H1 (cell line): Measurements from ENCODE around the gene PNPLA3. TPM values are rescaled to one million over a fixed set of nuclear protein-coding genes. Genes with fewer than 3 reads are reported as not detected.

Experiments used
- CTCF ChIA-PET: fragments of 300-600 bp; sonication (Branson Sonifier 250); formaldehyde crosslinking; loops from one replicate; lab custom pipeline; 2021; ENCODE audit not compliant: partially characterized antibody; lab: Charles Lee
- POLR2A ChIA-PET: fragments of 300-600 bp; sonication (Branson Sonifier 250); formaldehyde crosslinking; loops from one replicate; lab custom pipeline; 2021; ENCODE audit warnings: inconsistent platforms; ENCODE audit not compliant: partially characterized antibody; lab: Charles Lee
- DNase-seq, 2 experiments: peaks; one replicate each; pipeline versions ENCODE4 v3.0.0 to v3.0.0-alpha.2; 2010 to 2022; ENCODE audit warnings: low spot score in 2 of 2, low read depth in 1 of 2, mixed read lengths in 1 of 2
- FAIRE-seq: peaks from 2 replicates; lab custom pipeline; 2011; peaks lifted over from hg19 to GRCh38; lab: Jason Lieb, UNC
- H2AFZ ChIP-seq: 2 replicates; pipeline ENCODE4 v1.8.1; 2012; ENCODE audit warnings: low read length, inconsistent platforms
- H2AK5ac ChIP-seq: 2 replicates; pipeline ENCODE4 v1.6.1; 2013; ENCODE audit warnings: low read depth, low read length
- H2BK120ac ChIP-seq: replicated peaks from 2 replicates; pipeline ENCODE3; 2013; ENCODE audit warnings: low read depth, low read length, inconsistent platforms
- H2BK12ac ChIP-seq: 2 replicates; pipeline ENCODE4 v1.6.1; 2013; ENCODE audit warnings: low read depth, low read length
- H2BK15ac ChIP-seq: 2 replicates; pipeline ENCODE4 v1.6.1; 2013; ENCODE audit warnings: low read length
- H2BK20ac ChIP-seq: 2 replicates; pipeline ENCODE4 v1.6.1; 2013; ENCODE audit warnings: low read length
- H2BK5ac ChIP-seq: 2 replicates; pipeline ENCODE4 v1.6.1; 2013; ENCODE audit warnings: low read depth, low read length
- H3K14ac ChIP-seq: 2 replicates; pipeline ENCODE4 v1.6.1; 2013; ENCODE audit warnings: inconsistent platforms; ENCODE audit not compliant: insufficient read length
- H3K18ac ChIP-seq: 2 replicates; pipeline ENCODE4 v1.6.1; 2013; ENCODE audit warnings: low read length; ENCODE audit errors: extremely low read depth
- H3K23ac ChIP-seq: 2 replicates; pipeline ENCODE4 v1.6.1; 2013; ENCODE audit warnings: inconsistent platforms; ENCODE audit not compliant: insufficient read length
- H3K23me2 ChIP-seq: 2 replicates; pipeline ENCODE4 v1.6.1; 2013; ENCODE audit warnings: low read depth, low read length
- H3K27ac ChIP-seq: 2 replicates; pipeline ENCODE4 v1.6.1; 2011; ENCODE audit warnings: low read depth, low read length, inconsistent platforms
- H3K27me3 ChIP-seq, 4 experiments: replicated peaks in 1 of 4; 1 replicate in 1 of 4; 2 replicates in 3 of 4; pipeline versions ENCODE4 v1.6.1 to v1.8.1; 2011 to 2013; ENCODE audit warnings: low read length in 3 of 4, mild to moderate bottlenecking in 3 of 4, inconsistent platforms in 2 of 4, mixed read lengths in 2 of 4, moderate library complexity in 1 of 4; ENCODE audit not compliant: control insufficient read depth in 3 of 4, insufficient read depth in 3 of 4; ENCODE audit errors: extremely low read depth in 1 of 4
- H3K36me3 ChIP-seq, 4 experiments: 2 replicates each; pipeline versions ENCODE4 v1.6.1 to v1.8.1; 2011 to 2013; ENCODE audit warnings: mild to moderate bottlenecking in 4 of 4, low read length in 3 of 4, moderate library complexity in 2 of 4, control low read depth in 1 of 4, inconsistent platforms in 1 of 4; ENCODE audit not compliant: insufficient read depth in 4 of 4, control insufficient read depth in 2 of 4
- H3K4ac ChIP-seq: replicated peaks from 2 replicates; pipeline ENCODE3; 2013; ENCODE audit warnings: low read length, low read depth, mixed read lengths, inconsistent platforms; ENCODE audit not compliant: insufficient read length
- H3K4me1 ChIP-seq, 4 experiments: replicated peaks in 1 of 4; 1 replicate in 1 of 4; 2 replicates in 3 of 4; pipeline versions ENCODE4 v1.6.1 to v1.8.1; 2011 to 2013; ENCODE audit warnings: low read length in 3 of 4, inconsistent platforms in 2 of 4, mixed read lengths in 1 of 4; ENCODE audit not compliant: insufficient read depth in 4 of 4, control insufficient read depth in 3 of 4
- H3K4me2 ChIP-seq, 2 experiments: 2 replicates each; pipeline versions ENCODE4 v1.6.1 to v1.8.1; 2011 to 2013; ENCODE audit warnings: low read depth in 2 of 2, low read length in 2 of 2, control low read depth in 1 of 2, inconsistent platforms in 1 of 2, mild to moderate bottlenecking in 1 of 2; ENCODE audit not compliant: insufficient read depth in 1 of 2
- H3K4me3 ChIP-seq, 4 experiments: fragments of 200-600, 300-600 bp in 1 of 4; sonication (generic), shearing (Covaris generic), sonication (Bioruptor Twin) in 1 of 4; 2 replicates each; pipeline versions ENCODE4 v1.5.1 to v1.8.1; 2011 to 2016; ENCODE audit warnings: low read length in 4 of 4, low read depth in 3 of 4, control low read depth in 2 of 4, inconsistent platforms in 2 of 4, mild to moderate bottlenecking in 2 of 4, mixed read lengths in 1 of 4, moderate library complexity in 1 of 4; ENCODE audit not compliant: insufficient read depth in 2 of 4; ENCODE audit errors: extremely low read depth in 1 of 4
- H3K56ac ChIP-seq: replicated peaks from 2 replicates; pipeline ENCODE3; 2013; ENCODE audit warnings: low read depth, mild to moderate bottlenecking, mixed read lengths, low read length, inconsistent platforms; ENCODE audit not compliant: insufficient read length
- H3K79me1 ChIP-seq: 2 replicates; pipeline ENCODE4 v1.6.1; 2013; ENCODE audit warnings: low read depth, low read length, control low read depth
- H3K79me2 ChIP-seq, 2 experiments: 2 replicates each; pipeline versions ENCODE4 v1.6.1 to v1.8.1; 2012 to 2013; ENCODE audit warnings: low read length in 2 of 2, mild to moderate bottlenecking in 2 of 2, inconsistent platforms in 1 of 2; ENCODE audit not compliant: insufficient read depth in 2 of 2, control insufficient read depth in 1 of 2
- H3K9ac ChIP-seq, 4 experiments: replicated peaks in 1 of 4; 1 replicate in 1 of 4; 2 replicates in 3 of 4; pipeline versions ENCODE4 v1.6.1 to v1.8.1; 2011 to 2013; ENCODE audit warnings: low read depth in 3 of 4, low read length in 3 of 4, control low read depth in 2 of 4, mild to moderate bottlenecking in 2 of 4, moderate library complexity in 2 of 4, inconsistent platforms in 1 of 4; ENCODE audit errors: extremely low read depth in 1 of 4
- H3K9me3 ChIP-seq, 2 experiments: 2 replicates each; pipeline versions ENCODE4 v1.6.1 to v1.8.1; 2012 to 2013; ENCODE audit warnings: mild to moderate bottlenecking in 2 of 2, moderate library complexity in 2 of 2, control low read depth in 1 of 2, inconsistent platforms in 1 of 2, low read depth in 1 of 2, low read length in 1 of 2, mixed read lengths in 1 of 2; ENCODE audit not compliant: insufficient read depth in 2 of 2
- H4K20me1 ChIP-seq, 2 experiments: replicated peaks in 1 of 2; 2 replicates each; pipeline versions ENCODE3 to v1.8.1; 2011 to 2013; ENCODE audit warnings: inconsistent platforms in 2 of 2, low read length in 2 of 2, mild to moderate bottlenecking in 1 of 2; ENCODE audit not compliant: insufficient read depth in 2 of 2, control insufficient read depth in 1 of 2
- H4K5ac ChIP-seq: 2 replicates; pipeline ENCODE4 v1.6.1; 2013; ENCODE audit warnings: low read length, low read depth, mixed read lengths, inconsistent platforms; ENCODE audit not compliant: insufficient read length
- H4K8ac ChIP-seq: 2 replicates; pipeline ENCODE4 v1.8.0; 2013; ENCODE audit warnings: mild to moderate bottlenecking, moderate library complexity, low read length, inconsistent platforms; ENCODE audit not compliant: insufficient read depth; ENCODE audit errors: extremely low read depth
- H4K91ac ChIP-seq: replicated peaks from 2 replicates; pipeline ENCODE3; 2013; ENCODE audit warnings: low read length, mixed read lengths, inconsistent platforms; ENCODE audit not compliant: insufficient read length
- CBX5 ChIP-seq: fragments of 300-800, 300-1000 bp; sonication (generic); IDR thresholded peaks from 2 replicates; pipeline ENCODE4 v1.7.1; 2016; ENCODE audit warnings: antibody characterized with exemption, low read length, low read depth
- CHD1 ChIP-seq: IDR thresholded peaks from 2 replicates; pipeline ENCODE4 v1.6.1; 2012; ENCODE audit warnings: low read depth, low read length, improper control_type of control experiment
- CREB1 ChIP-seq: IDR thresholded peaks from 2 replicates; pipeline ENCODE4 v1.6.1; 2012; ENCODE audit warnings: inconsistent platforms
- CTCF ChIP-seq, 3 experiments: IDR thresholded peaks; 1 replicate in 2 of 3; 2 replicates in 1 of 3; pipeline versions ENCODE4 v1.5.1 to v1.6.1; 2011; ENCODE audit warnings: low read length in 3 of 3, mild to moderate bottlenecking in 3 of 3, inconsistent platforms in 2 of 3, low read depth in 1 of 3, moderate library complexity in 1 of 3; ENCODE audit not compliant: insufficient read depth in 1 of 3; ENCODE audit errors: control extremely low read depth in 1 of 3
- FOSL1 ChIP-seq: IDR thresholded peaks from 2 replicates; pipeline ENCODE4 v1.6.1; 2011; ENCODE audit warnings: mild to moderate bottlenecking, low read depth, low read length, moderate library complexity; ENCODE audit not compliant: insufficient read depth
- POLR2AphosphoS5 ChIP-seq: IDR thresholded peaks from 2 replicates; pipeline ENCODE4 v1.6.1; 2011; ENCODE audit warnings: low read depth, low read length
- RAD21 ChIP-seq, 2 experiments: IDR thresholded peaks in 1 of 2; conservative IDR thresholded peaks in 1 of 2; 2 replicates each; pipeline ENCODE4 v1.6.1; 2011; ENCODE audit warnings: low read depth in 2 of 2, low read length in 2 of 2, improper control_type of control experiment in 1 of 2, inconsistent platforms in 1 of 2, mild to moderate bottlenecking in 1 of 2, moderate library complexity in 1 of 2
- SUZ12 ChIP-seq: fragments of 200-600 bp; sonication (generic); IDR thresholded peaks from 2 replicates; pipeline ENCODE4 v1.6.1; 2012; ENCODE audit warnings: mild to moderate bottlenecking, inconsistent platforms, low read length, moderate library complexity, mixed read lengths
- TAF1 ChIP-seq: IDR thresholded peaks from 2 replicates; pipeline ENCODE4 v1.6.1; 2011; ENCODE audit warnings: mild to moderate bottlenecking, low read depth, low read length
- TAF7 ChIP-seq: optimal IDR thresholded peaks from 2 replicates; pipeline ENCODE3; 2011; ENCODE audit warnings: low read depth, mild to moderate bottlenecking, inconsistent platforms, low read length, moderate library complexity, borderline replicate concordance
- WGBS, 2 experiments: shearing (Covaris generic) in 1 of 2; methylation state at CpG; one replicate each; pipeline versions ENCODE4 v1.1.6 to v1.1.7; 2013 to 2015; ENCODE audit warnings: low lambda C conversion rate in 2 of 2, mixed read lengths in 2 of 2, inconsistent platforms in 1 of 2, low coverage in 1 of 2, missing lambda C conversion rate in 1 of 2; ENCODE audit not compliant: insufficient replicate concordance in 2 of 2, insufficient coverage in 1 of 2, insufficient read length in 1 of 2; ENCODE audit errors: extremely low coverage in 1 of 2, missing lambda C conversion rate in 1 of 2; 5-methylcytosine and 5-hydroxymethylcytosine counted together
- polyA plus RNA-seq, 7 experiments: library from polyadenylated mRNA; depleted of rRNA in 3 of 7; stranded (reverse) in 5 of 7; unstranded in 2 of 7; fragments of >200 nt in 5 of 7; fragments of 200-250 nt in 2 of 7; gene quantifications; 1 replicate in 5 of 7; 2 replicates in 1 of 7; 4 replicates in 1 of 7; pipeline versions ENCODE4 v1.2.1 to v1.2.3, GENCODE V29; 2011 to 2013; ENCODE audit warnings: missing spikeins in 2 of 7, mixed read lengths in 2 of 7
- total RNA-seq: library from RNA; stranded (reverse); fragmentation: NEBNext Ultra II Directional; extraction: Animal tissue kit (Norgen Biotek cat#: 25700); gene quantifications from 2 replicates; pipeline ENCODE4 v1.2.1, GENCODE V29; 2021

PNPLA3 gene
- total and polyA plus RNA-seq, 2 of the 8 experiments (the other 6 are each of a cell fraction or from before 2014, with no cell fraction given) = 17.5 to 23.4 TPM

GRCh38 chr22:43993072-43993760 lies 69.6 kb downstream of the PNPLA3 start:
- Histone ChIP-seq H2AFZ (no peak overlapping the region), H3K18ac (no peak overlapping the region), H3K79me1 (no peaks in the 10 kb centered on the region), H3K4ac (no peak overlapping the region), H3K4me1 (peaks cover 0 to 2% (median 1%) of the 10 kb centered on the region in 4 experiments; a peak in 3 of 7 replicates), H4K20me1 (peaks cover 2 to 6% of the 10 kb centered on the region in 2 experiments), H2AK5ac (no peak overlapping the region), H2BK120ac (no peak overlapping the region), H3K9ac (no peak overlapping the region), H2BK12ac (no peak overlapping the region), H3K4me2 (no peak overlapping the region), H2BK15ac (no peak overlapping the region), H4K5ac (no peak overlapping the region), H3K36me3 (peaks cover 3 to 27% (median 21%) of the 10 kb centered on the region in 4 experiments; a peak in 5 of 8 replicates), H3K56ac (no peak overlapping the region), H3K4me3 (no peak overlapping the region), H3K27ac (no peak overlapping the region), H3K23me2 (no peaks in the 10 kb centered on the region), H3K14ac (no peak overlapping the region), H4K8ac (no peak overlapping the region), H3K79me2 (no peaks in the 10 kb centered on the region), H3K9me3 (no peaks in the 10 kb centered on the region), H2BK20ac (no peak overlapping the region), H3K27me3 (no peaks in the 10 kb centered on the region), H3K23ac (no peak overlapping the region), H2BK5ac (no peak overlapping the region), H4K91ac (no peak overlapping the region)
- ChIA-PET CTCF (interaction anchor here (0.6 to 5.7 kb wide), 95 partner anchors 10 to 660 kb away, joined by 3 to 100 read pairs (median 4); partner anchors contain the start of gene PARVB), POLR2A (interaction anchor here (1.1 to 1.5 kb wide), 3 partner anchors 17 to 91 kb away, joined by 3 to 4 read pairs (median 3); no protein-coding TSS in a partner anchor)
- peak; percentile 38 to 82 for DNase-seq
- peak; percentile 89 for FAIRE-seq
- WGBS, 2 experiments = 57% methylated on average over 20 of the region's 20 CpGs; no CpG with 5 or more reads in 1 of the 2 experiments
- TF ChIP-seq CBX5 (no peak), POLR2AphosphoS5 (no peak), SUZ12 (no peak), CTCF (IDR thresholded peaks at IDR 0.05; ENCODE audit: control extremely low read depth in 1 of 3, insufficient read depth in 1 of 3, low read depth in 1 of 3, low read length in 3 of 3) (peak; percentile 93 to 97 (median 95)), TAF7 (no peak), TAF1 (no peak), CHD1 (no peak), CREB1 (peak; percentile 16), RAD21 (IDR thresholded peaks at IDR 0.05 in 1 of 2, conservative IDR thresholded peaks at IDR 0.05 in 1 of 2; ENCODE audit: low read depth in 2 of 2, low read length in 2 of 2) (peak; percentile 94 to 95), FOSL1 (no peak)
